H1 (cell line): Measurements from ENCODE around the gene SQOR. TPM values are rescaled to one million over a fixed set of nuclear protein-coding genes. Genes with fewer than 3 reads are reported as not detected.

ENCODE experiments used
- CTCF ChIA-PET: fragments of 300-600 bp; sonication (Branson Sonifier 250); formaldehyde crosslinking; loops from one replicate; lab custom pipeline; 2021; ENCODE audit not compliant: partially characterized antibody; lab: Charles Lee
- POLR2A ChIA-PET: fragments of 300-600 bp; sonication (Branson Sonifier 250); formaldehyde crosslinking; loops from one replicate; lab custom pipeline; 2021; ENCODE audit warnings: inconsistent platforms; ENCODE audit not compliant: partially characterized antibody; lab: Charles Lee
- DNase-seq, 2 experiments: peaks; one replicate each; pipeline versions ENCODE4 v3.0.0 to v3.0.0-alpha.2; 2010 to 2022; ENCODE audit warnings: low spot score in 2 of 2, low read depth in 1 of 2, mixed read lengths in 1 of 2
- FAIRE-seq: peaks from 2 replicates; lab custom pipeline; 2011; peaks lifted over from hg19 to GRCh38; lab: Jason Lieb, UNC
- H2AFZ ChIP-seq: 2 replicates; pipeline ENCODE4 v1.8.1; 2012; ENCODE audit warnings: low read length, inconsistent platforms
- H2AK5ac ChIP-seq: 2 replicates; pipeline ENCODE4 v1.6.1; 2013; ENCODE audit warnings: low read depth, low read length
- H2BK120ac ChIP-seq: replicated peaks from 2 replicates; pipeline ENCODE3; 2013; ENCODE audit warnings: low read depth, low read length, inconsistent platforms
- H2BK12ac ChIP-seq: 2 replicates; pipeline ENCODE4 v1.6.1; 2013; ENCODE audit warnings: low read depth, low read length
- H2BK15ac ChIP-seq: 2 replicates; pipeline ENCODE4 v1.6.1; 2013; ENCODE audit warnings: low read length
- H2BK20ac ChIP-seq: 2 replicates; pipeline ENCODE4 v1.6.1; 2013; ENCODE audit warnings: low read length
- H2BK5ac ChIP-seq: 2 replicates; pipeline ENCODE4 v1.6.1; 2013; ENCODE audit warnings: low read depth, low read length
- H3K14ac ChIP-seq: 2 replicates; pipeline ENCODE4 v1.6.1; 2013; ENCODE audit warnings: inconsistent platforms; ENCODE audit not compliant: insufficient read length
- H3K18ac ChIP-seq: 2 replicates; pipeline ENCODE4 v1.6.1; 2013; ENCODE audit warnings: low read length; ENCODE audit errors: extremely low read depth
- H3K23ac ChIP-seq: 2 replicates; pipeline ENCODE4 v1.6.1; 2013; ENCODE audit warnings: inconsistent platforms; ENCODE audit not compliant: insufficient read length
- H3K23me2 ChIP-seq: 2 replicates; pipeline ENCODE4 v1.6.1; 2013; ENCODE audit warnings: low read depth, low read length
- H3K27ac ChIP-seq: 2 replicates; pipeline ENCODE4 v1.6.1; 2011; ENCODE audit warnings: low read depth, low read length, inconsistent platforms
- H3K27me3 ChIP-seq, 4 experiments: replicated peaks in 1 of 4; 1 replicate in 1 of 4; 2 replicates in 3 of 4; pipeline versions ENCODE4 v1.6.1 to v1.8.1; 2011 to 2013; ENCODE audit warnings: low read length in 3 of 4, mild to moderate bottlenecking in 3 of 4, inconsistent platforms in 2 of 4, mixed read lengths in 2 of 4, moderate library complexity in 1 of 4; ENCODE audit not compliant: control insufficient read depth in 3 of 4, insufficient read depth in 3 of 4; ENCODE audit errors: extremely low read depth in 1 of 4
- H3K36me3 ChIP-seq, 4 experiments: 2 replicates each; pipeline versions ENCODE4 v1.6.1 to v1.8.1; 2011 to 2013; ENCODE audit warnings: mild to moderate bottlenecking in 4 of 4, low read length in 3 of 4, moderate library complexity in 2 of 4, control low read depth in 1 of 4, inconsistent platforms in 1 of 4; ENCODE audit not compliant: insufficient read depth in 4 of 4, control insufficient read depth in 2 of 4
- H3K4ac ChIP-seq: replicated peaks from 2 replicates; pipeline ENCODE3; 2013; ENCODE audit warnings: low read length, low read depth, mixed read lengths, inconsistent platforms; ENCODE audit not compliant: insufficient read length
- H3K4me1 ChIP-seq, 4 experiments: replicated peaks in 1 of 4; 1 replicate in 1 of 4; 2 replicates in 3 of 4; pipeline versions ENCODE4 v1.6.1 to v1.8.1; 2011 to 2013; ENCODE audit warnings: low read length in 3 of 4, inconsistent platforms in 2 of 4, mixed read lengths in 1 of 4; ENCODE audit not compliant: insufficient read depth in 4 of 4, control insufficient read depth in 3 of 4
- H3K4me2 ChIP-seq, 2 experiments: 2 replicates each; pipeline versions ENCODE4 v1.6.1 to v1.8.1; 2011 to 2013; ENCODE audit warnings: low read depth in 2 of 2, low read length in 2 of 2, control low read depth in 1 of 2, inconsistent platforms in 1 of 2, mild to moderate bottlenecking in 1 of 2; ENCODE audit not compliant: insufficient read depth in 1 of 2
- H3K4me3 ChIP-seq, 4 experiments: fragments of 200-600, 300-600 bp in 1 of 4; sonication (generic), shearing (Covaris generic), sonication (Bioruptor Twin) in 1 of 4; 2 replicates each; pipeline versions ENCODE4 v1.5.1 to v1.8.1; 2011 to 2016; ENCODE audit warnings: low read length in 4 of 4, low read depth in 3 of 4, control low read depth in 2 of 4, inconsistent platforms in 2 of 4, mild to moderate bottlenecking in 2 of 4, mixed read lengths in 1 of 4, moderate library complexity in 1 of 4; ENCODE audit not compliant: insufficient read depth in 2 of 4; ENCODE audit errors: extremely low read depth in 1 of 4
- H3K56ac ChIP-seq: replicated peaks from 2 replicates; pipeline ENCODE3; 2013; ENCODE audit warnings: low read depth, mild to moderate bottlenecking, mixed read lengths, low read length, inconsistent platforms; ENCODE audit not compliant: insufficient read length
- H3K79me1 ChIP-seq: 2 replicates; pipeline ENCODE4 v1.6.1; 2013; ENCODE audit warnings: low read depth, low read length, control low read depth
- H3K79me2 ChIP-seq, 2 experiments: 2 replicates each; pipeline versions ENCODE4 v1.6.1 to v1.8.1; 2012 to 2013; ENCODE audit warnings: low read length in 2 of 2, mild to moderate bottlenecking in 2 of 2, inconsistent platforms in 1 of 2; ENCODE audit not compliant: insufficient read depth in 2 of 2, control insufficient read depth in 1 of 2
- H3K9ac ChIP-seq, 4 experiments: replicated peaks in 1 of 4; 1 replicate in 1 of 4; 2 replicates in 3 of 4; pipeline versions ENCODE4 v1.6.1 to v1.8.1; 2011 to 2013; ENCODE audit warnings: low read depth in 3 of 4, low read length in 3 of 4, control low read depth in 2 of 4, mild to moderate bottlenecking in 2 of 4, moderate library complexity in 2 of 4, inconsistent platforms in 1 of 4; ENCODE audit errors: extremely low read depth in 1 of 4
- H3K9me3 ChIP-seq, 2 experiments: 2 replicates each; pipeline versions ENCODE4 v1.6.1 to v1.8.1; 2012 to 2013; ENCODE audit warnings: mild to moderate bottlenecking in 2 of 2, moderate library complexity in 2 of 2, control low read depth in 1 of 2, inconsistent platforms in 1 of 2, low read depth in 1 of 2, low read length in 1 of 2, mixed read lengths in 1 of 2; ENCODE audit not compliant: insufficient read depth in 2 of 2
- H4K20me1 ChIP-seq, 2 experiments: replicated peaks in 1 of 2; 2 replicates each; pipeline versions ENCODE3 to v1.8.1; 2011 to 2013; ENCODE audit warnings: inconsistent platforms in 2 of 2, low read length in 2 of 2, mild to moderate bottlenecking in 1 of 2; ENCODE audit not compliant: insufficient read depth in 2 of 2, control insufficient read depth in 1 of 2
- H4K5ac ChIP-seq: 2 replicates; pipeline ENCODE4 v1.6.1; 2013; ENCODE audit warnings: low read length, low read depth, mixed read lengths, inconsistent platforms; ENCODE audit not compliant: insufficient read length
- H4K8ac ChIP-seq: 2 replicates; pipeline ENCODE4 v1.8.0; 2013; ENCODE audit warnings: mild to moderate bottlenecking, moderate library complexity, low read length, inconsistent platforms; ENCODE audit not compliant: insufficient read depth; ENCODE audit errors: extremely low read depth
- H4K91ac ChIP-seq: replicated peaks from 2 replicates; pipeline ENCODE3; 2013; ENCODE audit warnings: low read length, mixed read lengths, inconsistent platforms; ENCODE audit not compliant: insufficient read length
- BACH1 ChIP-seq: IDR thresholded peaks from 2 replicates; pipeline ENCODE4 v1.6.1; 2012; ENCODE audit warnings: low read length, improper control_type of control experiment
- BRCA1 ChIP-seq: IDR thresholded peaks from 2 replicates; pipeline ENCODE4 v1.6.1; 2012; ENCODE audit warnings: low read depth, low read length, improper control_type of control experiment
- CEBPB ChIP-seq: IDR thresholded peaks from 2 replicates; pipeline ENCODE4 v1.6.1; 2012; ENCODE audit warnings: low read depth, low read length
- CHD2 ChIP-seq: IDR thresholded peaks from 2 replicates; pipeline ENCODE4 v1.6.1; 2012; ENCODE audit warnings: low read length, improper control_type of control experiment
- CREB1 ChIP-seq: IDR thresholded peaks from 2 replicates; pipeline ENCODE4 v1.6.1; 2012; ENCODE audit warnings: inconsistent platforms
- EP300 ChIP-seq, 2 experiments: IDR thresholded peaks; 1 replicate in 1 of 2; 2 replicates in 1 of 2; pipeline ENCODE4 v1.6.1; 2011 to 2012; ENCODE audit warnings: low read depth in 2 of 2, low read length in 2 of 2, mild to moderate bottlenecking in 2 of 2, borderline replicate concordance in 1 of 2, inconsistent platforms in 1 of 2, moderate library complexity in 1 of 2
- EZH2 ChIP-seq: fragments of 200-600 bp; sonication (generic); IDR thresholded peaks from 2 replicates; pipeline ENCODE4 v1.7.1; 2012; ENCODE audit warnings: low read depth, mild to moderate bottlenecking, moderate library complexity, low read length, inconsistent platforms; ENCODE audit not compliant: severe bottlenecking
- GTF2F1 ChIP-seq: IDR thresholded peaks from 2 replicates; pipeline ENCODE4 v1.6.1; 2012; ENCODE audit warnings: low read depth, low read length, improper control_type of control experiment, borderline replicate concordance
- HDAC2 ChIP-seq, 2 experiments: fragments of 300-600 bp in 1 of 2; sonication (generic) in 1 of 2; IDR thresholded peaks; 2 replicates each; pipeline ENCODE4 v1.6.1; 2011 to 2012; ENCODE audit warnings: low read depth in 2 of 2, low read length in 2 of 2, mild to moderate bottlenecking in 2 of 2, moderate library complexity in 2 of 2, borderline replicate concordance in 1 of 2, inconsistent platforms in 1 of 2
- KDM1A ChIP-seq: fragments of 200-600, 300-600 bp; sonication (generic); IDR thresholded peaks from 2 replicates; pipeline ENCODE4 v1.7.1; 2016; ENCODE audit warnings: mild to moderate bottlenecking, low read length, borderline replicate concordance
- MAX ChIP-seq: IDR thresholded peaks from 2 replicates; pipeline ENCODE4 v1.6.1; 2012; ENCODE audit warnings: inconsistent platforms
- RXRA ChIP-seq: IDR thresholded peaks from 2 replicates; pipeline ENCODE4 v1.6.1; 2011; ENCODE audit warnings: low read depth, mild to moderate bottlenecking, low read length, moderate library complexity; ENCODE audit not compliant: insufficient read depth
- SP2 ChIP-seq: IDR thresholded peaks from 2 replicates; pipeline ENCODE4 v1.6.1; 2012; ENCODE audit warnings: mild to moderate bottlenecking, low read length, inconsistent platforms
- TAF7 ChIP-seq: optimal IDR thresholded peaks from 2 replicates; pipeline ENCODE3; 2011; ENCODE audit warnings: low read depth, mild to moderate bottlenecking, inconsistent platforms, low read length, moderate library complexity, borderline replicate concordance
- TCF12 ChIP-seq: IDR thresholded peaks from 2 replicates; pipeline ENCODE4 v1.6.1; 2011; ENCODE audit warnings: low read depth, mild to moderate bottlenecking, low read length
- WGBS, 2 experiments: shearing (Covaris generic) in 1 of 2; methylation state at CpG; one replicate each; pipeline versions ENCODE4 v1.1.6 to v1.1.7; 2013 to 2015; ENCODE audit warnings: low lambda C conversion rate in 2 of 2, mixed read lengths in 2 of 2, inconsistent platforms in 1 of 2, low coverage in 1 of 2, missing lambda C conversion rate in 1 of 2; ENCODE audit not compliant: insufficient replicate concordance in 2 of 2, insufficient coverage in 1 of 2, insufficient read length in 1 of 2; ENCODE audit errors: extremely low coverage in 1 of 2, missing lambda C conversion rate in 1 of 2; 5-methylcytosine and 5-hydroxymethylcytosine counted together
- polyA plus RNA-seq, 7 experiments: library from polyadenylated mRNA; depleted of rRNA in 3 of 7; stranded (reverse) in 5 of 7; unstranded in 2 of 7; fragments of >200 nt in 5 of 7; fragments of 200-250 nt in 2 of 7; gene quantifications; 1 replicate in 5 of 7; 2 replicates in 1 of 7; 4 replicates in 1 of 7; pipeline versions ENCODE4 v1.2.1 to v1.2.3, GENCODE V29; 2011 to 2013; ENCODE audit warnings: missing spikeins in 2 of 7, mixed read lengths in 2 of 7
- total RNA-seq: library from RNA; stranded (reverse); fragmentation: NEBNext Ultra II Directional; extraction: Animal tissue kit (Norgen Biotek cat#: 25700); gene quantifications from 2 replicates; pipeline ENCODE4 v1.2.1, GENCODE V29; 2021

The SQOR gene
- total and polyA plus RNA-seq, 2 of the 8 experiments (the other 6 are each of a cell fraction or from before 2014, with no cell fraction given), result 0.20 to 0.22 TPM

- Histone ChIP-seq H3K9me3 (no peaks in the 10 kb centered on the region), H3K27ac (no peak overlapping the region), H3K4me2 (no peak overlapping the region), H3K4me1 (no peaks in the 10 kb centered on the region), H3K23ac (no peak overlapping the region), H2AFZ (no peak overlapping the region), H2BK15ac (no peak overlapping the region), H3K9ac (no peak overlapping the region), H3K23me2 (peaks cover 11% of the 10 kb centered on the region), H3K56ac (no peak overlapping the region), H2BK120ac (no peak overlapping the region), H2AK5ac (no peak overlapping the region), H3K4ac (no peak overlapping the region), H4K20me1 (no peaks in the 10 kb centered on the region), H2BK20ac (no peak overlapping the region), H3K4me3 (no peak overlapping the region), H3K18ac (no peak overlapping the region), H3K14ac (no peak overlapping the region), H4K91ac (no peak overlapping the region), H3K79me2 (no peaks in the 10 kb centered on the region), H4K5ac (no peak overlapping the region), H2BK12ac (no peak overlapping the region), H3K27me3 (peaks cover 0 to 3% (median 0%) of the 10 kb centered on the region in 4 experiments; a peak in 3 of 7 replicates), H2BK5ac (no peak overlapping the region), H3K36me3 (no peaks in the 10 kb centered on the region), H3K79me1 (no peaks in the 10 kb centered on the region), H4K8ac (no peak overlapping the region)
- DNase-seq, result no peak
- 90% methylated on average over 3 of the region's 3 CpGs; no CpG with 5 or more reads in 1 of the 2 experiments for WGBS, 2 experiments
- POLR2A ChIA-PET, result no interaction called here
- CTCF ChIA-PET, result interaction anchor here (0.5 kb wide), 1 partner anchor 434 kb away, joined by 3 read pairs; no protein-coding TSS in a partner anchor
- FAIRE-seq, result no peak
- no peak for TF ChIP-seq TAF7
- TF ChIP-seq BACH1, result no peak
- TF ChIP-seq MAX, result no peak
- no peak for TF ChIP-seq HDAC2 (IDR thresholded peaks at IDR 0.05; ENCODE audit: borderline replicate concordance in 1 of 2, low read depth in 2 of 2, low read length in 2 of 2)
- no peak for TF ChIP-seq EZH2
- TF ChIP-seq BRCA1, result no peak
- no peak for TF ChIP-seq CREB1
- no peak for TF ChIP-seq KDM1A
- TF ChIP-seq TCF12, result no peak
- TF ChIP-seq SP2, result no peak
- no peak for TF ChIP-seq CHD2
- TF ChIP-seq EP300 (IDR thresholded peaks at IDR 0.05; ENCODE audit: borderline replicate concordance in 1 of 2, low read depth in 2 of 2, low read length in 2 of 2), result no peak
- no peak for TF ChIP-seq CEBPB
- no peak for TF ChIP-seq RXRA
- no peak for TF ChIP-seq GTF2F1
Measured at GRCh38 chr15:45701108-45701507, 66.3 kb downstream of the SQOR start.
